ENCODE data around the gene DYNC1LI1. TPM values are rescaled to one million over a fixed set of nuclear protein-coding genes. Genes with fewer than 3 reads are reported as not detected.

The DYNC1LI1 gene
- total RNA-seq, 1 donor from 2014 or later: 25.3 TPM

DNA sequence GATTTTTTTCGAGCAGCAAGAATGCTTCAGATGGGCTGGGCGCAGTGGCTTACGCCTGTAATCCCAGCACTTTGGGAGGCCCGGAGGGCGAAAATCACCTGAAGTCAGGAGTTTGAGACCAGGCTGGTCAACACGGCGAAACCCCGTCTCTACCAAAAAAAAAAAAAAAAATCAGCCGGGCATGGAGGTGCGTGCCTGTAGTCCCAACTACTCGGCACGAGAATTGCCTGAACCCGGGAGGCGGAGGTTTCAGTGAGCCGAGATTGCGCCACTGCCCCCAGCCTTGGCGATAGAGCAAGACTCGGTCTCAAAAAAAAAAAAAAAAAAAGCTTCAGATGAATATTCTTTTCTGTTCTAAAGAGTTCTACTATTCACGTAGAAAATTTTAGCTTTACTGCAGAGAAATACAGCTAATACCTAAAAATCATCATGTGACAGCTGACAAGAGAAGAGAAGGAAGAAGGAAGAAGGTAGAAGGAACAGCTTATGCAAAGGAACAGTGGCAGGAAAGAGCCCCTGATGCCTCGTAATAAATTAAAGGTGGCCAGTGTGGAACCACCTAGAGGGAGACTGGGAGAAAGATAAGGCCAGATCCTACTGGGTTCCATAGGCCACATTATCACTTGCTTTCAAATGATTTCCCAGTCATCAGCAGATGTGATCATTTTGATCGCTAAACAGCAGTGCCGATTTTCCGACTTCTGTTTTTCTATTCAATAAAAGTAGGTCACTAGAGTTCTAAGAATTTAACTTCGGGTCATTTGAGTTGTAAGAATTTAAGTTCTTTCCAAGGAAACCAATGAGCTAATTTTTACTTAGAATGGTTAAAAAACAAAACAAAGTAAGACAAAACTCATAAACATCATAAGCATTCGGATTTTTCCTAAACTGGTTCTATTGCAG lies 69.5 kb downstream of the DYNC1LI1 start:
- intact Hi-C loops (cut with DNase I): no loop called here
- Histone ChIP-seq H3K4me1 (peaks cover 24% of the 10 kb centered on the region), H3K36me3 (no peaks in the 10 kb centered on the region), H3K27ac (peak overlapping the region; percentile 83), H3K4me3 (peak overlapping the region; percentile 74 to 92), H3K9me3 (no peaks in the 10 kb centered on the region), H3K27me3 (no peaks in the 10 kb centered on the region)
- no peak for DNase-seq (ENCODE audit: extremely low spot score in 2 of 2)
- no peak for TF ChIP-seq POLR2AphosphoS5 (IDR thresholded peaks at IDR 0.05; ENCODE audit: insufficient read depth in 1 of 2, low read depth in 1 of 2)
- TF ChIP-seq, protein P1, sequence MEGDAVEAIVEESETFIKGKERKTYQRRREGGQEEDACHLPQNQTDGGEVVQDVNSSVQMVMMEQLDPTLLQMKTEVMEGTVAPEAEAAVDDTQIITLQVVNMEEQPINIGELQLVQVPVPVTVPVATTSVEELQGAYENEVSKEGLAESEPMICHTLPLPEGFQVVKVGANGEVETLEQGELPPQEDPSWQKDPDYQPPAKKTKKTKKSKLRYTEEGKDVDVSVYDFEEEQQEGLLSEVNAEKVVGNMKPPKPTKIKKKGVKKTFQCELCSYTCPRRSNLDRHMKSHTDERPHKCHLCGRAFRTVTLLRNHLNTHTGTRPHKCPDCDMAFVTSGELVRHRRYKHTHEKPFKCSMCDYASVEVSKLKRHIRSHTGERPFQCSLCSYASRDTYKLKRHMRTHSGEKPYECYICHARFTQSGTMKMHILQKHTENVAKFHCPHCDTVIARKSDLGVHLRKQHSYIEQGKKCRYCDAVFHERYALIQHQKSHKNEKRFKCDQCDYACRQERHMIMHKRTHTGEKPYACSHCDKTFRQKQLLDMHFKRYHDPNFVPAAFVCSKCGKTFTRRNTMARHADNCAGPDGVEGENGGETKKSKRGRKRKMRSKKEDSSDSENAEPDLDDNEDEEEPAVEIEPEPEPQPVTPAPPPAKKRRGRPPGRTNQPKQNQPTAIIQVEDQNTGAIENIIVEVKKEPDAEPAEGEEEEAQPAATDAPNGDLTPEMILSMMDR (IDR thresholded peaks at IDR 0.05): no peak
- no peak for TF ChIP-seq POLR2A (IDR thresholded peaks at IDR 0.05)

DNA sequence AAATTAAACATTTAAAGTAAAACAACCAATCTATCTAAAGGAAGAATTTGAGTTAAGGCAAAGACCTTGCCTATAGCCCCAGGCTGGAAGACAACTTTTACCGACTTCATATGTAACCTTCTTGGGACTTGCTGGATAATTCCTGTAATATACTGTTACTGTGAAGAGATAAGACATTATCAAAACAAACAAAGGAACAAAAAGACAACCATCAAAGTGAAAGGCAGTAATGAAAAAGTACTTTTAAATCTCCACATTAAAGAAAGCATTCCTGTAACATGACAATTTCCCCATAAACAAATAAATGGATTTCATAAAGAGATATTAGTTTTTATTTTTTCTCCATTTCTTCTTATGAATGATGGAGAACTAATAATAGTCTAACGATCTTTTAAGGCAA lies 70.4 kb downstream of the DYNC1LI1 start:
- H3K4me1 ChIP-seq: peaks cover 33% of the 10 kb centered on the region
- TF ChIP-seq POLR2AphosphoS5 (IDR thresholded peaks at IDR 0.05; ENCODE audit: insufficient read depth in 1 of 2, low read depth in 1 of 2) (no peak), POLR2A (IDR thresholded peaks at IDR 0.05) (no peak)
- TF ChIP-seq, protein P1 (IDR thresholded peaks at IDR 0.05): no peak
- no peaks in the 10 kb centered on the region for H3K36me3 ChIP-seq
- no peaks in the 10 kb centered on the region for H3K9me3 ChIP-seq
- H3K4me3 ChIP-seq: no peak overlapping the region
- intact Hi-C loops (cut with DNase I): no loop called here
- no peak overlapping the region for H3K27ac ChIP-seq
- no peak for DNase-seq (ENCODE audit: extremely low spot score in 2 of 2)
- no peaks in the 10 kb centered on the region for H3K27me3 ChIP-seq

DNA sequence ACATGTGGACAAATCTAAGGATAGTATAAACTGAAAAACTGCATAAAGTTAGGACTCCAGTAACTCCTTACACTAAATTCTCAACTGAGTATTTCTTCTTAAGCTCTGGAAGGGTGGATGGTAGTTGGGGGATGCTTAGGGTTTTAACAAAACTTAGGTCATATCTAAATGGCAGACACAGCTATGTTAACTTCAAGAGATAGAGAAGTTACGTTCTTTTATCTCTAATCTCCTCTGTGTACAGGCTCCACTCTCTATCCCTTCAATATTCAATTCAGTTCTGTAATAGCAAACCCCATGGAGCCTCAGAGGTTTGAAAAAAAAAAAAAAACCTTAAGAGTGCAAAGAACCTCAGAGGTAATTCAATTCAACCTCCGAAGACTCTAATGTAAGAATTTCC lies 71.1 kb downstream of the DYNC1LI1 start:
- Histone ChIP-seq H3K36me3 (no peaks in the 10 kb centered on the region), H3K4me1 (peaks cover 39% of the 10 kb centered on the region), H3K9me3 (no peaks in the 10 kb centered on the region), H3K27ac (no peak overlapping the region), H3K4me3 (no peak overlapping the region), H3K27me3 (no peaks in the 10 kb centered on the region)
- TF ChIP-seq POLR2AphosphoS5 (IDR thresholded peaks at IDR 0.05; ENCODE audit: insufficient read depth in 1 of 2, low read depth in 1 of 2) (no peak), POLR2A (IDR thresholded peaks at IDR 0.05) (no peak)
- TF ChIP-seq, protein P1 (IDR thresholded peaks at IDR 0.05): no peak
- intact Hi-C loops (cut with DNase I): no loop called here
- no peak for DNase-seq (ENCODE audit: extremely low spot score in 2 of 2)

DNA sequence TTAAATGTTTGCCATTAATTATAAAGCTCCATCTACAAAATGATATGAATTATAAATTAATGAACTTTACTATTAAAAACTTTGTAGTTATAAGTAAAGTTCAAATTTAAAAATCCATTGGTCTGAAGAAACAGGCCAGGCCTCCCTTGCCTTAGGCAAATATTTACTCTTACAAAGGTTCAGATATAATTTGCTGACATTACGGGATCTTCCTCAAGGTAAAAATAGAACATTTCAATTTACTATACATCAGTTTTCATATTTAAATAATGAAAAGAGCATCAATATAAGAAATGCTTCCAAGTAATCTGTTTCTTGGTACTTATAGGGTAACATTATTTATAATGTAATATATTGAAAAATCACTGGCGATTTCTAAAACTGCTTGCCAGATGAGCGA lies 71.7 kb downstream of the DYNC1LI1 start:
- Histone ChIP-seq H3K27me3 (no peaks in the 10 kb centered on the region), H3K4me3 (no peak overlapping the region), H3K36me3 (no peaks in the 10 kb centered on the region), H3K27ac (no peak overlapping the region), H3K9me3 (no peaks in the 10 kb centered on the region), H3K4me1 (peaks cover 44% of the 10 kb centered on the region)
- DNase-seq (ENCODE audit: extremely low spot score in 2 of 2): no peak
- no peak for TF ChIP-seq POLR2AphosphoS5 (IDR thresholded peaks at IDR 0.05; ENCODE audit: insufficient read depth in 1 of 2, low read depth in 1 of 2)
- TF ChIP-seq POLR2A (IDR thresholded peaks at IDR 0.05): no peak
- TF ChIP-seq, protein P1 (IDR thresholded peaks at IDR 0.05): no peak
- intact Hi-C loops (cut with DNase I): no loop called here

DNA sequence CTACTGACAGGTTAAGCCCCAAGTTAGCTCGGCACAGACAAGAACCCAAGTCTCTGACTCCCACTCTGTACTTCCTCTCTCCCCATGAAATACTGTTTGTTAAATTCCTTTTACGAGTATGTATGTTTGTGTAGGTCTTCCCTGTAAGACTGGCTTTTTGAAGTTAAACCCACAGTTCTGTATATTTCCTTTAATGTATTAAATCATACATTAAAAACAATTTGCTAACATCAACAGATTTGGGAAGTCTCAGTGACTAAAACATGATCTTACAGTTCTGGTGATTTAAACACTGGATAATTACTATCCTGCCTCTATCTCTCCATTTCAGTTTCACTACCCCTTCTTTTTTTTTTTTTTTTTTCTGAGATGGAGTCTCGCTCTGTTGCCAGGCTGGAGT lies 72.4 kb downstream of the DYNC1LI1 start:
- intact Hi-C loops (cut with DNase I): no loop called here
- TF ChIP-seq, protein P1 (IDR thresholded peaks at IDR 0.05): no peak
- TF ChIP-seq POLR2AphosphoS5 (IDR thresholded peaks at IDR 0.05; ENCODE audit: insufficient read depth in 1 of 2, low read depth in 1 of 2): no peak
- no peak for TF ChIP-seq POLR2A (IDR thresholded peaks at IDR 0.05)
- no peak overlapping the region for H3K4me3 ChIP-seq
- no peak overlapping the region for H3K27ac ChIP-seq
- no peaks in the 10 kb centered on the region for H3K36me3 ChIP-seq
- peaks cover 52% of the 10 kb centered on the region for H3K4me1 ChIP-seq
- H3K9me3 ChIP-seq: no peaks in the 10 kb centered on the region
- DNase-seq (ENCODE audit: extremely low spot score in 2 of 2): no peak
- no peaks in the 10 kb centered on the region for H3K27me3 ChIP-seq
